GM08714 (cell line): Measurements from ENCODE around the gene KLKB1.
"Not testable (repeated sequence)": the region's sequence is repeated elsewhere in the genome, so short reads cannot be mapped to it uniquely, and the experiment has no call there.

ENCODE experiments used
- H3K4me3 ChIP-seq: fragments of 200-500 bp; sonication (Bioruptor generic); 2 replicates; pipeline ENCODE4 v1.5.1; 2014; ENCODE audit warnings: mild to moderate bottlenecking, low read length, inconsistent platforms
- ZNF274 ChIP-seq: IDR thresholded peaks from 2 replicates; pipeline ENCODE4 v1.6.1; 2012; ENCODE audit warnings: mild to moderate bottlenecking, low read depth, low read length

The KLKB1 gene

DNA sequence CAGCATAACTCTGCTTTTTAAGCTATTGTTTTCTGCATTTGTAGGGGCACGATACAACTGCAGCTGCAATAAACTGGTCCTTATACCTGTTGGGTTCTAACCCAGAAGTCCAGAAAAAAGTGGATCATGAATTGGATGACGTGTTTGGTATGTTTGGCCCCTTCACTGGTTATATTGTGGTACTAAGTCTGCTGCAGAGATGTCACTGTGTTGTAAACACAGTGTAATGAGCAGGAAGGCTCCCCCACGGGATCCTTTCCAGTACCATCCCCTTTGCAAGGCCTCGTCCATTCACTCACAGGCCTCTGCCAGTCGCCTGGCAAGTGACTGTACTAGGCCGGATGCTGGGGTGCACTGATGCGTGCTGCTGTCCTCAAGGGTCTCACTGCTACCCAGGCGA, 22.2 kb upstream of the KLKB1 start:
- no peak overlapping the region for H3K4me3 ChIP-seq

DNA sequence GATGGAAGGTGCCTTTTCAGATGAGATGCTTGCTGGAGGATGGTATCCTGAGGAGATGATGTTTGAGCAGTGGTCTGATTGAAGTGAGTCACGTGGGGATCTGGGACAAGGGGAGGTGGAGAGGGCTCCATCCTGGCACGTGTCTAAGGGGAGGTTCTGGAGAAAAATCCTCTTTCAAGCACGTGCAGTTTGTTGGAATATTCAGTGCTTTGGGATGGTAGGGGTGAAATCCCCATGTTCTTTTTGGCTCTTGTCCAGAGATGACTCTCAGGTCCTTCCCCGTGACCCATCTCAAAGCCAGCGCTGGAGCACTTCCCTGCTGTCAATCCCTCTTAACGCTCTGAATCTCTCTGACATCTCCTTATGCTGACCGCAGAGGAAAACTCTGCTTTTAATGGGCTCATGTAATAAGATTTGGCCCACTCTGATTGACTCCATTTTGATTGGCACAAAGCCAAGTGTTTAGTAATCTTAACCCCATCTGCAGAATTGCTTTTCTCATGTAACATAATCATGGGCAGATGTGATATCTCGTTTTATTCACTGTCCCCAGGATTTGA, 10.8 kb upstream of the KLKB1 start:
- no peak for TF ChIP-seq ZNF274
- H3K4me3 ChIP-seq, result no peak overlapping the region

More for the DNA sequence above, 22.2 kb upstream of the KLKB1 start:
- no peak for TF ChIP-seq ZNF274

DNA sequence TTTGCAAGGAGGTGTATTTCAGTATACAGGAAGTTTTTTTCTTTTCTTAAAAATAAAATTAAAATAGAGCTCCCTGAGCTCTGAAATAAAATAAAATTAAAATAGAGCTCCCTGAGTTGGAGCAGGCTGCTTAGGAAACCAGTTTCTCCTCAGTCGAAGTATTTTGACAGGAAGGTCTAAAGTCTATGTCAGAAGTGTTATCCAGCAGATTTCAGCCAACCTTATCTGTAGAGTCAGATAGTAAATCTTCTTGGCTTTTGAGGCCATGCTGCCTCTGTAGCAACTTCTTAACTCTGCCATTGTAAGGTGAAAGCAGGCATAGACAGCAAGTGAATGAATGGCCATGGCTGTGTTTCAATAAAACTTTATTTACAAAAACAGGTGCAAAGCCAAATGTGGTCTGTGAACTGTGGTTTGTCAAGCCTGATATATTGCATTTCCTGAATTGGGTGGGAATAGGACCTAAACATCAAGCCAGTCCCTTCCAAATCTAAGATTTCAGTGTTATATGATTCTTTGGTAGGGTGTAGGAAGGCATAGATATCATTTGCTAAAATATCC, 9.5 kb upstream of the KLKB1 start:
- no peak for TF ChIP-seq ZNF274
- H3K4me3 ChIP-seq, result no peak overlapping the region

DNA sequence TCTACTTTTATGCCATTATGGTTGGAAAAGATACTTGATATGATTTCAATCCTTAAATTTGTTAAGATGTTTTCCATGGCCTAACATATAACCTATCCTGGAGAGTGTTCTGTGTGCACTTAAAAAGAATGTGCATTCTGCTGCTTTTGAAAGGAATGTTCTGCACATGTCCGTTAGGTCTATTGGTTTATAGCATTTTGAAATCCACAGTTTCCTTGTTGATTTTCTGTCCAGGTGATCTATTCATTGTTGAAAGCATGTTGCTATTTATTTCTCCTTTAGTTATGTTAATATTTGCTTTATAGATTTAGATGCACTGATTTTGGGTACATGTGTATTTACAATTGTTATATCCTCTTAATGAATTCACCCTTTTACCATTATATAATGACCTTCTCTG, 5.7 kb upstream of the KLKB1 start:
- H3K4me3 ChIP-seq, result no peak overlapping the region
- no peak for TF ChIP-seq ZNF274

DNA sequence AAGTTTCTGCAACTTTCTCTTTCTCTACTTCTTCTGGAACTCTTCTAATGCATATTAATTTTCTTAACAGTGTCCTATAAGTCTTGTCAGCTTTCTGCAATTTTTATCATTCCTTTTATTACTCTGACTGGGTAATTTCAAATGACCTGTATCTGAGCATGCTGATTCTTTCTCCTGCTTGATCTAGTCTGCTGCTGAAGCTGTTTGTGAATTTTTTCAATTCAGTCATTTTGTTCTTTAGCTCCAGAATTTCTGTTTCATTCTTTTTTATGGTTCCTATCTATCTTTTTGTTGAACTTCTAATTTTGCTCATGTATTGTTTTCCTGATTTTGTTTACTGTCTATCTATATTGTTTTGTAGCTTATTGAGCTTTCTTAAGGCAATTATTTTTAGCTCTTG, 1.5 kb upstream of the KLKB1 start:
- no peak overlapping the region for H3K4me3 ChIP-seq
- TF ChIP-seq ZNF274, result no peak

DNA sequence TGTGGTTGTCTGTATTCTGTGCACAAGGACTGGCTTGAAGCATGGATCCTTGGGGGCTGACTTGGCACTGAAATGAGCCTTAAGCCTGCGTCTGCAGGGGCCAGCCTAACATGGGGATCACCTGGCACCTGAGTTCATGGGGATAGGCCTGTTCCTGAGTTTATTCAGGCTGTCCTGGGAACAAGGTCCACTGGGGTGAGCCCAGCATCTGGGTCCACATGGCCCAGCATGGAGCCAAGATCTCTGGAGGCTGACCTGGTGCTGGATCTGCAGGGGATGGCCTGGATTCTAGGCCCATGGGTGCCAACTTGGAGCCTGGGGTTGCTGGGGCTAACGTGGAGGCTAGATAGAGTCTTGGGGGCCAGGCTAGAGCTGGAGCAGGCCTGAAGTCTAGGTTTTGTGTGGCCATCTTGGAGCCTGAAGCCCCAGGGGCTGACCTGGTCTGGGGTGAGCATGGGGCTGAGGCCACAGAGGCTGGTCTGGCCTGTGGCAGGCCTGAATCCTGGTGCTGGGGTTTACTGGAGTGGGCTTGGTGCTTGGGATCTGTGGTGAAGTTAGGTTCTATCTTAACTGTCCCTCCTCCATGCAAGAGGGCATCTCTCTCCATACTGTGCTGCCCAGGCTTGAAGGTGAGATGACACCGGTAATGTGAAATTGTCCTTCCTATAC, 652 bp upstream of the KLKB1 start:
- TF ChIP-seq ZNF274, result no peak
- no peak overlapping the region for H3K4me3 ChIP-seq

DNA sequence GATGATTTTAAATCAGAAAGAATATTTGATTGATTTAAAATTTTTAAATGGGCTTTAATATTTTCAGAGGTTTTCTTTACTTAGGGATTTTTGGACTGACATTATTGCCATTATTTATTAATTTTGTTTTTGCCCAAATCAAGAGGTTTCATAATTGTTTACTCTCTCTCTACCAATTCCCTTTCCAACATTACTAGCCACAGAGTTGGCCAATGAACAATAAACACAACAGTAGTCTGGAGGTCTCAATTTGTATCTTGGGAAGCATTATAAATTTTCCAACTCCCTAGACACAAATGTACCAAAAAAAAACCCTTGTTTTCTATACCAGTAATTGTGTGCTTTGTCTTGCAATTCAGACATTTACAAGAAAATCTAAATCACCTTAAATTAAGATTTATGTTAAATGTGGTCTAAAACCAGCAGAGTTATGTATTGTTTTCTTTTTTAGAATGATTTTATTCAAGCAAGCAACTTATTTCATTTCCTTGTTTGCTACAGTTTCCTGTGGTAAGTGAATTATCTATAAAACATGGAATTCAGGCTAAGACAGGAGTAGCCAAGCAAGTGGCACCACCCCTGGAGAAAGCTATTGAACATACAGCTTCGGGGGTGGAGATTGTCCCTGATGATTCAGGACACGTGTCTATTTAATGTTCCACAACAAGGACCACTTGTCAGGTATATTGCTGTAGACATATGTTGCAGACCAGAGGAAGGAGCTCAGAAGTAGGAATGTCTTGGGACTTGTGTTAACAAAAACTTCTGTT, 622 bp downstream of the KLKB1 start:
- H3K4me3 ChIP-seq, result no peak overlapping the region
- TF ChIP-seq ZNF274, result no peak

DNA sequence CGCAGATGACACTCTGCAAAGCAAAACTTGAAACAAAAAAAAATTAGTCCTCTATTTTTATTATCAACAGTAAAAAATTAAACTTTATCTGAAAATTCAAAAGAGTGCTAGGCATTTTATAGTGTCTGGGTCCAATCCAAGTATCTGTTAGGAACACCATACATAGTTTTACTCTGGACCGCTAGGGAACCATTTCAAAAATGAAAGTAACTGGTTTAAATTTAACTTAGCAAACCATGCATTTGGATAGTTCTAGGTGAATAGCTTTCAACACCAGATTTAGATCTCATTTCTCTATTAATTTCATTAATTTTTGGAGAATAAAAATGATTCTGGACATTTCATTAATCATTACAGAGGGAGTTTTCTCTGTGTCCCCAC, 1.2 kb downstream of the KLKB1 start:
- H3K4me3 ChIP-seq, result no peak overlapping the region
- TF ChIP-seq ZNF274, result no peak

DNA sequence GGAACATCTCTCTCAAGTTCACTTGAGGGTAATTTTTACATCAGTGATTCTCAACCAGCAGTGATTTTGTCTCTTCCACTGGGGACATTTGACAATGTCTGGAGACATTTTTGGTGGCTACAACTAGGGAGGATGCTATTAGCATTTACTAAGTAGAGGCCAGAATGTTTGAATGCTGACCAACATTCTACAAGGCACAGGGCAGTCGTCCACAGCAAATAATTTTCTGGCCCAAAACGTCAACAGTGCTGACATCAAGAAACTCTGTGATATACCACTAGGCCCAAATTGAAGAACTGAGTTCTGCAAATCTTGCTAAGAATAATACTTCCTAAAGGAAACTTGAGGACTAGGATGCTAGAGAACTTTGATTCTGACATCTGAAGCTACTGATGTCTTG, 7.1 kb downstream of the KLKB1 start:
- TF ChIP-seq ZNF274, result no peak
- H3K4me3 ChIP-seq, result no peak overlapping the region

DNA sequence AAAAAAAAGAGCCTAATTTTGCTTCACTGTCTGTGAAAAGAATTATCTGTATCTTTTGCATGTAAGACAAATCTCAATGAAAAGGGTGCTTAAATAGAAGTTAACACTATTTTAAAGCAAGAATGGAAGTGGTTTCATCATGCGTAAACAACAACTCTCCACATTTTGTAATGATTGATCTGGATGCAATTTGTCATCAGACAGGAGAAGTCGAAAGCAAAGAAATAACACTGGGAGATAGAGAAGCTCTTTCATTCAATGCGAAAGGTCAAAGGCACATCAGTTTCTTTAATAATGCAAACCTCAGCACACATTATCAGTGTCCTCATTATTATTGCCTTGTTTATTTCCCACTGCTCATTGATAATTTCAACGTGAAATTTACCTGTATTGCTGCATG, 8.8 kb downstream of the KLKB1 start:
- TF ChIP-seq ZNF274, result no peak
- no peak overlapping the region for H3K4me3 ChIP-seq

DNA sequence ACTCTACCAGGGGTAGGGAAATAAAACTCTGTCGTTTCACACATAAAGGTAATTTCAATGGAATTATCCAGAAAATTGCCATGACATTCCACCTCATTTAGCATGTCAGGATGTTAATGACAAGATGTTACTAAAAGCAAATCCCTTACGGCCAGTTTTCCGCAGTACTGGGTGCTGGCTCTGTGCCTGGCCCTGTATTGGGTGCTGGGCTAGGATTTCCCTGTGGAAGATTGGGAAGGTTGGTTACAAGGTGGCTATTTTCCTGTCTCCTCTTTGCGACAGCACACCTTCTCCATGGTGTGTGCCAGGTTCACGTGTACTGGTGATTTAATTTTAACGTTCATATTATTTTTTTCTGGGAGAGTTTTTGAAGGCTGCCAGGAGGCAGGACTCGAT, 13.1 kb downstream of the KLKB1 start:
- TF ChIP-seq ZNF274, result no peak
- H3K4me3 ChIP-seq, result no peak overlapping the region

DNA sequence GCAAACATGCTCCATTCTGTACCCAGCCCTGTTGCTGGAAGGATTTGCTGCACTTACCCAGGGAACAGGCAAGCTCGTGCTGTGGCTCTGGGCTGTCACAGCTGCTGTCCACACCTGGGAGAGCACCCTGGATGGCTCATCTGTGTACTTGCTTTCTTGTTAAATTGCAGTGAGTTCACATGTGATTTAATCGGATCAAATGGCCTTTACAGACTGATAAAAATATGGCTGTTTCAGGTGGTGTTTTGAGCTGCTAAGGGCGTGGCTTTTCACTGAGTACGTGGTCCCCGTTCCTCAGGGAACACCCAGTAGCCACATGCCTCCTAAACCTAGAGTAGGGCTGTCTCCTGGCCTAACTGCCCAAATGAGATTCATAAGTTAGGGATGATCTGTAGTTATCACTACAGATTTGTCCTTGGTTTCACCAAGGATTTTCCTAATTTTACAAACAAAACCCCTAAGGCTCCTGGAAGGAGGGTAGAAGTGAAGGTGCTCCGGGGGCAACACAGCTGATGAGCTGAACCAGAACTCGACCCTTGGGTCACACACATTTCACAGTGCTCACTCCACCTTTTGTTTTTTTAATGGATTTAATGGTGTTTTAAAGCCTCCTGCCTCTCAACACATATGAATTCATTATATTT, 13.7 kb downstream of the KLKB1 start:
- H3K4me3 ChIP-seq, result no peak overlapping the region
- TF ChIP-seq ZNF274, result no peak

DNA sequence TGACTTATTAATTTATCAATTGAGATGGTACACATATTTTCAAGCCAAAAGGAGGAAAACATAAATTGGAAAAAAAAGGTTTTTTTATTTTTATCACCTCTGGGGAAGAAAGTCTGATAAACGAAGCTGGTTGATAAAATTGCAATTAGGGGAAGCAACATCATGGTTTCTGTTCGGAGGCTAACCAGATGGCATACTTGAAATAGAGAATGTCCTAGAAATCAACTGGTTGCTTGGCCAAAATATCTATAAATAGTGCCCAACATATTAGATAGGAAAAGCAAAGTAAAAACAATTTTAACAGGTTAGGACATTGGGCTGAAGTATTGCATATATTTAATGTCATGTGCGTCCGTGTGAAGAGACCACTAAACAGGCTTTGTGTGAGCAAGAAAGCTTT, 14.3 kb downstream of the KLKB1 start:
- TF ChIP-seq ZNF274, result no peak
- no peak overlapping the region for H3K4me3 ChIP-seq

DNA sequence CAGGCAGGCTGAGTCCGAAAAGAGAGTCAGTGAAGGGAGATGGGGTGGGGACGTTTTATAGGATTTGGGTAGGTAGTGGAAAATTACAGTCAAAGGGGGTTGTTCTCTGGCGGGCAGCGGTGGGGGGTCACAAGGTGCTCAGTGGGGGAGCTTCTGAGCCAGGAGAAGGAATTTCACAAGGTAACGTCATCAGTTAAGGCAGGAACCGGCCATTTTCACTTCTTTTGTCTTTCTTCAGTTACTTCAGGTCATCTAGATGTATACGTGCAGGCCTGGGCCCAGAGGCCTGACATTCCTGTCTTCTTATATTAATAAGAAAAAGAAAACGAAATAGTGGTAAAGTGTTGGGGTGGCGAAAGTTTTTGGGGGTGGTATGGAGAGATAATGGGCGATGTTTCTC, 14.7 kb downstream of the KLKB1 start:
- H3K4me3 ChIP-seq, result not testable (repeated sequence)

DNA sequence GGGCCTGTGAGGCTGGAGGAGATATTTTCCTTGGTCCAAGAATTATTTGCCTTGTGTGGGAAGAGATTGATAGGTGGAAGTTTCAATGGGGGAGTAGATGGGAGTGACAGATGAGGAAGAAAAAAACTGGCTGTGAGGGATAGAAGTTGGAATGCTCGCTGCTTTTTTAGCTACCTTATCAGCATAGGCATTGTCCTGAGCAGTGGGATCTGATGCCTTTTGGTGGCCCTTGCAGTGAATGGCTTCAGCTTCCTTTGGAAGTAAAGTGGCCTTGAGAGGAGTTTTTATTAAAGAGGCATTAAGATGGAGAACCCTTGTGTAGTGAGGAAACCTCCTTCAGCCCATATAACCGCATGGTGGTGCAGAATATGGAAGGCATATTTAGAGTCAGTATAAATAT, 16.0 kb downstream of the KLKB1 start:
- TF ChIP-seq ZNF274, result no peak
- H3K4me3 ChIP-seq, result no peak overlapping the region
